HepG2 (cell line): Measurements from ENCODE around the gene STAP2. TPM values are rescaled to one million over a fixed set of nuclear protein-coding genes. Genes with fewer than 3 reads are reported as not detected.
A peak's percentile ranks its signal among the peaks of the same experiment; 100 is the strongest.

ENCODE experiments used
- ATAC-seq: fragments of 200-7000 bp; cut with Tn5 transposase; 3 replicates; pipeline ENCODE4 v1.9.1; 2020; ENCODE audit warnings: mild to moderate bottlenecking, moderate library complexity
- BruUV-seq: library from RNA; stranded (reverse); fragments of 400-500 nt; replicated peaks from 2 replicates; lab custom pipeline; 2021; lab: Mats Ljungman, UMichigan
- CTCF ChIA-PET: fragments of 300-600 bp; formaldehyde crosslinking; extraction: SDS; loops from one replicate; lab custom pipeline; 2021; ENCODE audit warnings: low total read pairs, inconsistent platforms, low intra/inter-chr PET ratio; lab: Yijun Ruan, JAX
- POLR2A ChIA-PET: fragments of 350-600 bp; sonication (Branson Sonifier 250); formaldehyde crosslinking; loops from one replicate; lab custom pipeline; 2020; ENCODE audit warnings: antibody characterized with exemption, inconsistent platforms; lab: Yijun Ruan, JAX
- DNase-seq: peaks from one replicate; pipeline ENCODE4 v3.0.0-alpha.2; 2015; ENCODE audit warnings: low spot score
- FAIRE-seq: peaks from 3 replicates; lab custom pipeline; 2011; peaks lifted over from hg19 to GRCh38; lab: Jason Lieb, UNC
- H2AFZ ChIP-seq: one replicate; pipeline ENCODE4 v1.6.1; 2011; ENCODE audit warnings: low read length, inconsistent platforms
- H3K27ac ChIP-seq: fragments of 300-600 bp; 3 replicates; pipeline ENCODE4 v1.8.0; 2011; ENCODE audit warnings: mixed run types, mild to moderate bottlenecking, mixed read lengths, low read length, inconsistent platforms; ENCODE audit not compliant: insufficient read depth; ENCODE audit errors: extremely low read length
- H3K27me3 ChIP-seq, 2 experiments: fragments of 200-600 bp in 1 of 2; 2 replicates in 1 of 2; 3 replicates in 1 of 2; pipeline versions ENCODE4 v1.6.0 to v1.8.0; 2011; ENCODE audit warnings: low read length in 2 of 2, mild to moderate bottlenecking in 2 of 2, moderate library complexity in 2 of 2, inconsistent platforms in 1 of 2; ENCODE audit not compliant: insufficient read depth in 2 of 2, control insufficient read depth in 1 of 2
- H3K36me3 ChIP-seq, 2 experiments: fragments of 200-600 bp in 1 of 2; replicated peaks in 1 of 2; 2 replicates in 1 of 2; 3 replicates in 1 of 2; pipeline versions ENCODE4 v1.5.1 to v1.8.0; 2011; ENCODE audit warnings: low read length in 2 of 2, inconsistent platforms in 1 of 2; ENCODE audit not compliant: insufficient read depth in 2 of 2, control insufficient read depth in 1 of 2
- H3K4me1 ChIP-seq: 2 replicates; pipeline ENCODE4 v1.5.1; 2012; ENCODE audit warnings: low read length, inconsistent platforms; ENCODE audit not compliant: insufficient read depth
- H3K4me2 ChIP-seq: 2 replicates; pipeline ENCODE4 v1.6.0; 2011; ENCODE audit warnings: low read depth, low read length, inconsistent platforms
- H3K4me3 ChIP-seq, 3 experiments: fragments of 200-600 bp in 1 of 3; sonication (generic), shearing (Covaris generic) in 1 of 3; replicated peaks in 1 of 3; 2 replicates each; pipeline ENCODE4 v1.5.1; 2011 to 2016; ENCODE audit warnings: low read length in 3 of 3, inconsistent platforms in 2 of 3, low read depth in 2 of 3, mild to moderate bottlenecking in 2 of 3, control low read depth in 1 of 3, mixed read lengths in 1 of 3; ENCODE audit not compliant: insufficient read depth in 1 of 3
- H3K79me2 ChIP-seq: one replicate; pipeline ENCODE4 v1.6.1; 2011; ENCODE audit warnings: low read length, inconsistent platforms; ENCODE audit not compliant: insufficient read depth
- H3K9ac ChIP-seq: 2 replicates; pipeline ENCODE4 v1.6.0; 2011; ENCODE audit warnings: mild to moderate bottlenecking, low read depth, low read length, inconsistent platforms; ENCODE audit not compliant: insufficient read depth
- H3K9me3 ChIP-seq: 2 replicates; pipeline ENCODE4 v1.5.1; 2012; ENCODE audit warnings: mild to moderate bottlenecking, low read length
- H4K20me1 ChIP-seq: 2 replicates; pipeline ENCODE4 v1.6.0; 2011; ENCODE audit warnings: inconsistent platforms, mild to moderate bottlenecking, low read length, moderate library complexity; ENCODE audit not compliant: insufficient read depth
- AGO2 ChIP-seq: fragments of 200-400 bp; formaldehyde crosslinking; optimal IDR thresholded peaks from 2 replicates; pipeline ENCODE3; 2017; ENCODE audit warnings: mild to moderate bottlenecking, low read depth, low read length, moderate library complexity
- ESRRA ChIP-seq: sonication (generic); formaldehyde crosslinking; IDR thresholded peaks from 2 replicates; pipeline ENCODE4 v1.5.1; 2020; ENCODE audit warnings: mild to moderate bottlenecking, low read depth, missing genetic modification reagents
- HIVEP1 ChIP-seq: sonication (generic); formaldehyde crosslinking; IDR thresholded peaks from 2 replicates; pipeline ENCODE4 v1.4.0; 2020; ENCODE audit warnings: mild to moderate bottlenecking, missing genetic modification reagents
- NONO ChIP-seq, 2 experiments: fragments of 450-650 bp in 1 of 2; sonication (generic) in 1 of 2; formaldehyde crosslinking in 1 of 2; IDR thresholded peaks in 1 of 2; conservative IDR thresholded peaks in 1 of 2; 2 replicates each; pipeline versions ENCODE4 v1.6.1 to v1.8.0; 2017 to 2022; ENCODE audit warnings: mild to moderate bottlenecking in 1 of 2, missing genetic modification reagents in 1 of 2, moderate library complexity in 1 of 2
- PCBP1 ChIP-seq: fragments of 200-400 bp; formaldehyde crosslinking; IDR thresholded peaks from 2 replicates; pipeline ENCODE4 v1.6.1; 2017; ENCODE audit warnings: mild to moderate bottlenecking, low read depth, low read length, borderline replicate concordance
- PHF21A ChIP-seq: sonication (generic); formaldehyde crosslinking; IDR thresholded peaks from 2 replicates; pipeline ENCODE4 v1.5.0; 2020; ENCODE audit warnings: mild to moderate bottlenecking, missing genetic modification reagents
- ZBTB38 ChIP-seq: sonication (generic); formaldehyde crosslinking; IDR thresholded peaks from 2 replicates; pipeline ENCODE4 v1.5.1; 2020; ENCODE audit warnings: mild to moderate bottlenecking, missing genetic modification reagents
- ZNF335 ChIP-seq: sonication (generic); formaldehyde crosslinking; IDR thresholded peaks from 2 replicates; pipeline ENCODE4 v1.4.0; 2020; ENCODE audit warnings: missing genetic modification reagents
- ZNF629 ChIP-seq: sonication (generic); formaldehyde crosslinking; conservative IDR thresholded peaks from 2 replicates; pipeline ENCODE4 v1.5.0; 2020; ENCODE audit warnings: missing genetic modification reagents
- ZZZ3 ChIP-seq: sonication (generic); formaldehyde crosslinking; IDR thresholded peaks from 2 replicates; pipeline ENCODE4 v1.4.0; 2020; ENCODE audit warnings: missing genetic modification reagents, mild to moderate bottlenecking, borderline replicate concordance
- WGBS: methylation state at CpG from one replicate; pipeline ENCODE4 v1.1.6; 2017; ENCODE audit warnings: low lambda C conversion rate; 5-methylcytosine and 5-hydroxymethylcytosine counted together
- in situ Hi-C: cut with HindIII; loops from 2 replicates; pipeline ENCODE4 v1.10.0; 2017; ENCODE audit warnings: low pct_unique_long_range_greater_than_20kb; ENCODE audit not compliant: extremely low pct_ligation_motif_present
- intact Hi-C: fragments of 100-400 bp; cut with micrococcal nuclease; formaldehyde crosslinking; loops from one replicate; pipeline ENCODE4 v1.10.0; 2022; ENCODE audit not compliant: unreplicated experiment
- polyA plus RNA-seq, 8 experiments: library from polyadenylated mRNA; depleted of rRNA in 3 of 8; stranded (reverse) in 7 of 8; unstranded in 1 of 8; fragments of >200 nt; fragmentation: Illumina TruSeq in 4 of 8; extraction: Trizol in 4 of 8; gene quantifications; 2 replicates each; pipeline versions ENCODE4 v1.2.1 to v1.2.3, GENCODE V29; 2011 to 2016; ENCODE audit warnings: low read depth in 4 of 8, missing spikeins in 1 of 8, mixed read lengths in 1 of 8; ENCODE audit not compliant: insufficient read depth in 1 of 8
- total RNA-seq, 5 experiments: library from RNA; depleted of rRNA; stranded (reverse); fragments of >200 nt; fragmentation: Illumina TruSeq; extraction: Trizol; gene quantifications; 2 replicates each; pipeline ENCODE4 v1.2.3, GENCODE V29; 2016; ENCODE audit warnings: low read depth in 1 of 5
- TF ChIP-seq, protein P1 (sequence below): sonication (generic); formaldehyde crosslinking; IDR thresholded peaks from 2 replicates; pipeline ENCODE4 v1.4.0; 2020; ENCODE audit warnings: missing genetic modification reagents, borderline replicate concordance
- TF ChIP-seq, protein P2 (sequence below): sonication (generic); formaldehyde crosslinking; IDR thresholded peaks from 2 replicates; pipeline ENCODE4 v1.8.0; 2022; ENCODE audit warnings: missing genetic modification reagents, mild to moderate bottlenecking, borderline replicate concordance

STAP2 gene
- total and polyA plus RNA-seq, 2 of the 13 experiments (the other 11 are each of a cell fraction or from before 2014, with no cell fraction given) = 39.0 to 43.7 TPM

DNA sequence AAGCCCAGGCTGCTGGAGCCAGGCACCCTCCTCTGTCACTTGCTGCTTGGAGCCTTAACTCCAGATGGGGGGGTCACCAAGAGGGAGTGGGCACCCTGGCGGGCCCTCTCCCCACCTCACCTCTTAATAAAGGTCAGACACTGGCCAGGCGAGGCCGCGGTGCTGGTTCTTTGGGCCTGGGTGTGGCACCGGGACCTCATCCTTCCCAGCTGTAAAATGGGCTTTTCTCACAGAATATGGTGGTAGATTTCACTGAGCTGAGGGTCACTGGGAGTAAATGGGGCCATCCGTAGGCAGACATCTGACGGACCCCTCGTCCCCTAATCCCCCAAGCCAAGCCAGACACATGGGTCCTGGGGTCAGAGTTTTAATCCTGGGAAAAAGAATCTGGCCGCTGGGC is 14.9 kb downstream of the STAP2 start:
- TF ChIP-seq ZNF629 = peak; percentile 89
- no peak for TF ChIP-seq HIVEP1 (CRISPR knock-in tag)
- no peak for ATAC-seq
- Histone ChIP-seq H3K27ac (no peak overlapping the region), H2AFZ (no peak overlapping the region), H4K20me1 (no peaks in the 10 kb centered on the region), H3K36me3 (no peaks in the 10 kb centered on the region), H3K4me1 (no peaks in the 10 kb centered on the region), H3K27me3 (no peaks in the 10 kb centered on the region), H3K4me3 (no peak overlapping the region), H3K79me2 (no peaks in the 10 kb centered on the region), H3K4me2 (no peak overlapping the region), H3K9ac (no peak overlapping the region), H3K9me3 (no peaks in the 10 kb centered on the region)
- in situ Hi-C loops (no loop called here), intact Hi-C loops (no loop called here)
- BruUV-seq = no TSS peak
- FAIRE-seq = no peak
- 88% methylated on average over 3 of the region's 9 CpGs for WGBS
- ChIA-PET CTCF (no interaction called here), POLR2A (no interaction called here)
- DNase-seq = no peak

DNA sequence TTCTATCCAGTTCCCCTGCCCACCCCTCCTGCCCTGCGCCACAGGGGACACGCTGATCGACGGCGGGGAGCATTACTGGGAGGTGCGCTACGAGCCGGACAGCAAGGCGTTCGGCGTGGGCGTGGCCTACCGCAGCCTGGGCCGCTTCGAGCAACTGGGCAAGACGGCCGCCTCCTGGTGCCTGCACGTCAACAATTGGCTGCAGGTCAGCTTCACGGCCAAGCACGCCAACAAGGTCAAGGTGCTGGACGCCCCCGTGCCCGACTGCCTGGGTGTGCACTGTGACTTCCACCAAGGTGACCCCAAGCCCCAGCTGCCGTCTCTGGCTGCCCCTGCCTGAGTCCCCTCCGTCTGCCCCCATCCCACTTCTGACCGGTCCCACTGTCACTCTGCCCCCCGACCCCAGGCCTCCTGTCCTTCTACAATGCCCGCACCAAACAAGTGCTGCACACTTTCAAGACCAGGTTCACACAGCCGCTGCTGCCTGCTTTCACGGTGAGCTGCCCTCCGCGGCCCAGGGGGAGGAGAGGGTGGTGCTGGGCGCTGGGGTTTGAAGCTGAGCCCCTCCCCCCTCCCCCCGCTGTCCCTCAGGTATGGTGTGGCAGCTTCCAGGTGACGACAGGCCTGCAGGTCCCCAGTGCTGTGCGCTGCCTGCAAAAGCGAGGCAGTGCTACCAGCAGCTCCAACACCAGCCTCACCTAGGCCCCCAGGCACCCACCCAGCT is 15.5 kb downstream of the STAP2 start:
- no peaks in the 10 kb centered on the region for H3K27me3 ChIP-seq
- H3K79me2 ChIP-seq = no peaks in the 10 kb centered on the region
- FAIRE-seq (no peak), DNase-seq (no peak), ATAC-seq (peak; percentile 28; the same call in 2 of the 3 replicates)
- no peaks in the 10 kb centered on the region for H3K4me1 ChIP-seq
- no peak overlapping the region for H3K4me2 ChIP-seq
- H4K20me1 ChIP-seq = no peaks in the 10 kb centered on the region
- ChIA-PET CTCF (no interaction called here), POLR2A (interaction anchor here (4.1 kb wide), 1 partner anchor 20 kb away, joined by 22 read pairs; the partner anchor contains the start of gene MPND)
- WGBS = 65% methylated on average over 9 of the region's 37 CpGs
- no peak overlapping the region for H3K27ac ChIP-seq
- H2AFZ ChIP-seq = no peak overlapping the region
- no peaks in the 10 kb centered on the region for H3K36me3 ChIP-seq
- H3K4me3 ChIP-seq = no peak overlapping the region
- no peaks in the 10 kb centered on the region for H3K9me3 ChIP-seq
- H3K9ac ChIP-seq = no peak overlapping the region
- in situ Hi-C loops (no loop called here), intact Hi-C loops (no loop called here)
- BruUV-seq = no TSS peak
- TF ChIP-seq NONO (IDR thresholded peaks at IDR 0.05) = no peak
- 0 out of 2 replicates have a peak, but pooled peaks have one; percentile 38 for TF ChIP-seq NONO (CRISPR knock-in tag; conservative IDR thresholded peaks at IDR 0.05)
- no peak for TF ChIP-seq ZZZ3
- no peak for TF ChIP-seq PHF21A (CRISPR knock-in tag)
- TF ChIP-seq, protein P1, sequence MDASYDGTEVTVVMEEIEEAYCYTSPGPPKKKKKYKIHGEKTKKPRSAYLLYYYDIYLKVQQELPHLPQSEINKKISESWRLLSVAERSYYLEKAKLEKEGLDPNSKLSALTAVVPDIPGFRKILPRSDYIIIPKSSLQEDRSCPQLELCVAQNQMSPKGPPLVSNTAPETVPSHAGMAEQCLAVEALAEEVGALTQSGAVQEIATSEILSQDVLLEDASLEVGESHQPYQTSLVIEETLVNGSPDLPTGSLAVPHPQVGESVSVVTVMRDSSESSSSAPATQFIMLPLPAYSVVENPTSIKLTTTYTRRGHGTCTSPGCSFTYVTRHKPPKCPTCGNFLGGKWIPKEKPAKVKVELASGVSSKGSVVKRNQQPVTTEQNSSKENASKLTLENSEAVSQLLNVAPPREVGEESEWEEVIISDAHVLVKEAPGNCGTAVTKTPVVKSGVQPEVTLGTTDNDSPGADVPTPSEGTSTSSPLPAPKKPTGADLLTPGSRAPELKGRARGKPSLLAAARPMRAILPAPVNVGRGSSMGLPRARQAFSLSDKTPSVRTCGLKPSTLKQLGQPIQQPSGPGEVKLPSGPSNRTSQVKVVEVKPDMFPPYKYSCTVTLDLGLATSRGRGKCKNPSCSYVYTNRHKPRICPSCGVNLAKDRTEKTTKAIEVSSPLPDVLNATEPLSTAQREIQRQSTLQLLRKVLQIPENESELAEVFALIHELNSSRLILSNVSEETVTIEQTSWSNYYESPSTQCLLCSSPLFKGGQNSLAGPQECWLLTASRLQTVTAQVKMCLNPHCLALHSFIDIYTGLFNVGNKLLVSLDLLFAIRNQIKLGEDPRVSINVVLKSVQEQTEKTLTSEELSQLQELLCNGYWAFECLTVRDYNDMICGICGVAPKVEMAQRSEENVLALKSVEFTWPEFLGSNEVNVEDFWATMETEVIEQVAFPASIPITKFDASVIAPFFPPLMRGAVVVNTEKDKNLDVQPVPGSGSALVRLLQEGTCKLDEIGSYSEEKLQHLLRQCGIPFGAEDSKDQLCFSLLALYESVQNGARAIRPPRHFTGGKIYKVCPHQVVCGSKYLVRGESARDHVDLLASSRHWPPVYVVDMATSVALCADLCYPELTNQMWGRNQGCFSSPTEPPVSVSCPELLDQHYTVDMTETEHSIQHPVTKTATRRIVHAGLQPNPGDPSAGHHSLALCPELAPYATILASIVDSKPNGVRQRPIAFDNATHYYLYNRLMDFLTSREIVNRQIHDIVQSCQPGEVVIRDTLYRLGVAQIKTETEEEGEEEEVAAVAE = no peak
- 0 out of 2 replicates have a peak, but pooled peaks have one; percentile 39 for TF ChIP-seq ZBTB38 (CRISPR knock-in tag)
- no peak for TF ChIP-seq ZNF335 (CRISPR knock-in tag)
- TF ChIP-seq PCBP1 = 0 out of 2 replicates have a peak, but pooled peaks have one; percentile 37
- no peak for TF ChIP-seq ESRRA (CRISPR knock-in tag)
- TF ChIP-seq AGO2 = peak; percentile 29
- TF ChIP-seq, protein P2, sequence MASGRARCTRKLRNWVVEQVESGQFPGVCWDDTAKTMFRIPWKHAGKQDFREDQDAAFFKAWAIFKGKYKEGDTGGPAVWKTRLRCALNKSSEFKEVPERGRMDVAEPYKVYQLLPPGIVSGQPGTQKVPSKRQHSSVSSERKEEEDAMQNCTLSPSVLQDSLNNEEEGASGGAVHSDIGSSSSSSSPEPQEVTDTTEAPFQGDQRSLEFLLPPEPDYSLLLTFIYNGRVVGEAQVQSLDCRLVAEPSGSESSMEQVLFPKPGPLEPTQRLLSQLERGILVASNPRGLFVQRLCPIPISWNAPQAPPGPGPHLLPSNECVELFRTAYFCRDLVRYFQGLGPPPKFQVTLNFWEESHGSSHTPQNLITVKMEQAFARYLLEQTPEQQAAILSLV (CRISPR knock-in tag) = no peak
